Ovary (tissue), 3 donors: ENCODE data around the gene FOS.

ENCODE experiments used
- CTCF ChIP-seq, 3 donors: fragments of 450-650 bp in 2 of 3; fragments of 200-600 bp in 1 of 3; IDR thresholded peaks; one replicate each; pipeline versions ENCODE4 v1.5.1 to v1.8.0; 2016 to 2022; ENCODE audit warnings: antibody characterized with exemption in 3 of 3, mild to moderate bottlenecking in 1 of 3
- EP300 ChIP-seq: sonication (generic); formaldehyde crosslinking; IDR thresholded peaks from one replicate; pipeline ENCODE4 v1.6.1; 2017; ENCODE audit warnings: antibody characterized with exemption
- POLR2A ChIP-seq: fragments of 450-650 bp; IDR thresholded peaks from one replicate; pipeline ENCODE4 v1.6.1; 2017; ENCODE audit warnings: antibody characterized with exemption, mild to moderate bottlenecking, moderate library complexity
- donor health status: DM: no; HTN: no; CAD: no.

GRCh38 chr14:75306927-75307699 lies 28.5 kb downstream of the FOS start:
- TF ChIP-seq EP300 (no peak), CTCF (IDR thresholded peaks at IDR 0.05) (no peak), POLR2A (no peak)
